IPS-11a (cell line): Measurements from ENCODE around the gene PLA2G6.

Experiments
- H3K4me3 ChIP-seq: one replicate; pipeline ENCODE4 v1.5.1; 2013; ENCODE audit warnings: low read depth, low read length, control low read depth

Gene PLA2G6

DNA sequence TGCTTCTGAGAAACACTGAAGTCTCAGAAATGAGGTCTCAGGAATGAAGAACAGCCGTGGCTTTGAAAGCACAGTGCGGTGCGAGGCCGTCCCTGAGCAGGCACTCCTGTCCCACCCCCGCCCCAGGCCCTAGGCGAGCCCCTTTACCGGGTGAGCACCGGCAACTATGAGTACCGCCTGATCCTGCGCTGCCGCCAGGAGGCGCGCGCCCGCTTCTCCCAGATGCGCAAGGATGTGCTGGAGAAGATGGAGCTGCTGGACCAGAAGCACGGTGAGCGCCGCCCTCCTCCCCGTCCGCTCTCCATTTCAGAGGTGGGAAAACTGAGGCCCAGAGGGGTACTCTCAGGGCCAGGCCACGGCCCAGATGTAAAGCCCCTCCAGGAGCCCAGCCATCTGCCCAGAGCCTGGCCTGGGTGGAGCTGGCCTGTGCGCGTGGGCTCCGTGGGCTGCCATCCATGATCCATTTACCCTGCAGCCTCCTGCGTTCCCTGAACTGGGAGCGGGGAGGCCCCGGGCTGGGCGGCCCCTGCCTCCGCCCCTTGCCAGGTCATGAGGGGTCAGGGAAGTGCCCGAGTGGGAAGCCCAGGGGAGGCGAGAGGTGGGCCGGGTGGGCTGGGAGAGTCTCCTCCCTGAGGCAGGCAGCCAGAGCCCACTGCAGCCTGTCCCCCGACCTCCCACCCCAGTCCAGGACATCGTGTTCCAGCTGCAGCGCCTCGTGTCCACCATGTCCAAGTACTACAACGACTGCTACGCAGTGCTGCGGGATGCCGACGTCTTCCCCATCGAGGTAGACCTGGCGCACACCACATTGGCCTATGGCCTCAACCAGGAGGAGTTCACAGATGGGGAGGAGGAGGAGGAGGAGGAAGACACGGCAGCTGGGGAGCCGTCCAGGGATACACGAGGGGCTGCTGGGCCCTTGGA, 107.2 kb downstream of the PLA2G6 start:
- no peak overlapping the region for H3K4me3 ChIP-seq

DNA sequence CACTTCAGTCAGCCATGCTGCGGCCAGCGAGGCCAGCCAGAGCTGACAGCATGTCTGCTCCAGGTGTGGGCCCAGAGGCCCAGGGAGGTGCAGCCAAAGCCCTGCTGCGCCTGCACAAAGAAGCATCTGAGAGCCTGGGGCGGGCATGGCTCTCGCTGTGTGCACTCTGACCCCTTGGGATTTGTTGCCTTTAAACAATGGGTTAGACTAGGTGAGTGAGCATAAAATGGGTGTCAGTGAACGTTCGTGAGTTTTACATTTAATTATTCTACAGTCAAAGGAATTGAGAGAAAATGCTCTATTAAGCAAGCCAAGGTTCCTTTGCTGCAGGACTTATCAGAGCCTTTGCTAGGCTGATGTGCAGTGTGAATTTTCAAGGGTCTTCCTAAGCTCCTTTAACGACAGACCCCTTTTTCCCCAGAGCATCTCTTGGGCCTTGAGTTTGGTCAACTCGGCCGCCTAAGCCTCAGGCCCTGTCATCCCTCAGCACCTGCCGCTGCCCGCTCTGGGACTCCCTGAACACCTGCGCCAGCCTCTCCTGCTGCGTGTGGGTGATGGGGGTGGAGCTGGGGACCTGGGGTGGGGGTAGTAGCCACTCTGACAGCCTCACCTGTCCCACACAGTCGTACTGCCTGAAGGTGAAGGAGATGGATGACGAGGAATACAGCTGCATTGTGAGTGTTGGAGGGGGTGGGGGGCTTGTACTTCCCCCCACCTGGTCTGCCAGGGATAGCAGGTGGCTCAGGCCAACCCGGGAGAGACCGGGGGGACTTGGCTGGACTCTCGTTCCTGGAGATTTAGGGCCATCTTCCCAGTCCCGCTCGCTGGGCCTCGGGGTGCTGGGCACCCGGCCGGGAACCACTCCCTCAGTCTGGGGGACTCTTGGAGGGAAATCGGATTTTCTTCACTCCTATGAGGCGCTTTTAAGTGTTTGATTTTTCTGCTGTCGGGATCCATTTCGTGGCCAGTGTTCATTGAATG, 108.2 kb downstream of the PLA2G6 start:
- H3K4me3 ChIP-seq, result no peak overlapping the region

DNA sequence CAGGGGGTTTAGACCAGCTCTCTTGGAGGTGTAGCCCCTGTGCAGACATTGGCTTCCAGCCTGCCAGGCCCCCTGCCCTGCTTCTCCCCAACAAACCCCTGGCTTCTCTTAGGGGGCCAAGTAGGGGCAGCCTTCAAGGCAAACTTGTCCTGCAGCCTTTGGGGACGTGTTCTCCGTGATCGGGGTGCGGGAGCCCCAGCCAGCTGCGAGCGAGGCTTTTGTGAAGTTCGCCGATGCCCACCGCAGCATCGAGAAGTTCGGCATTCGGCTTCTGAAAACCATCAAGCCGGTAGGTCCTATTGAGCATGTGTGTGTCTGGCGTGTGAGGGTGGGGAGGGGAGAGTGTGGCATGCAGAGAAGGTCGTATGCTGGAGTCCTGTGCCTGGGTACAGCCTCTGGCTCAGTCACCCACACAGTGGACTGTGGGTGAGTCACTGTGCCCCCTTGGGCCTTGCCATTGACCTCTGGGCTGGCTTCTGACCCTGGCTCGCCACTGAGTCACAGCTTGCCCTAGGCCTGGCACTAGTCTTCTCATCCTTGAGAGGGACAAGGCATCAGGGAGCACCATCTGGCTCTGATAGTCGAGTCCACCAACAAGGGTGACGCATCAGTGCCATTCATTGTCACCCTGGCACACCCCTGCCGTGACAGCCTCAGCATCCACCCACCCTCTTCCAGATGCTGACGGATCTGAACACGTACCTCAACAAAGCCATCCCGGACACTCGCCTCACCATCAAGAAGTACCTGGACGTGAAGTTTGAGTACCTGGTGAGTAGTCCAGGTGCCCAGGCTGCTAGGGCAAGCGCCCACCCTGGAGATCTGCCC, 109.1 kb downstream of the PLA2G6 start:
- no peak overlapping the region for H3K4me3 ChIP-seq

DNA sequence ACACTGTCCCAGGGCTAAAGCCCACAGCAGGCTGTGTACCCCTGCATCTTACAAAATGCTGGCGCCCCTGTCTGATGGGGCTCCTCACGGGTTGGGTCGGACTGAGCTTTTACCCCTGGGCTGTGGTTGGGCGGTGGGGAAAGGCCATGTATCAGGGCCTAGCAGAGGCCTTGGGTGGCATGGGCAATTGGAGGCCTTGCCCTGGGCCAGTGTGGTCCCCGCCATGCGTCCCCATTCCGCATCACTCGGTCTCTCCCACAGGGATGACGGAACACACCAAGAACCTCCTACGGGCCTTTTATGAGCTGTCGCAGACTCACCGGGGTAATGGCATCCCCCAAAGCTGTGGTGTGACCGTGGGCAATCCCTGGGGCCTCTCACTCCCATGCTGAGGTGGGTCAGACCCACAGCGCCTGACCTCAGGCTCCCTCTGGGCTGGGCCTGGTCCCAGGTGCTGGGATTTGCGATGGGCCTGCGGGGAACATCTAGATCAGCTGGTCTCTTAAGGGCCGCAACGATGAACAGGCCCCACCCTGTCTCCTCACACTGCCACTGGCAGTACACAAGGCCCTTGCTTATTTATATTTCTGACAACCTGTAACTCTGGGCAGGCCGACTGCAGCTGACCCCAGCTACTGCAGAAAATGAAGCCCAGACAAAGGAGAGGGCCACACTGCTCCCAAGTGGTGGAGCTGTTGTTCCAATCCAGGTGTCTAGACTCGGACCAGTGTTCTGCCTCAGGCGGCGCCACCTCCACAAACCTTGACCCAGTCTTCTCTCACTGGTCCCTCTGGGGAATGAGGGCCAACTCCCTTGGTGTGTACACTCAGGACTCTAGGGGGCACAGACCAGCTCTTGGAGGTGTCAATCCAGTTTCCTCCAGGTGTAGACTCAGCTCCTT, 110.0 kb downstream of the PLA2G6 start:
- H3K4me3 ChIP-seq, result no peak overlapping the region

DNA sequence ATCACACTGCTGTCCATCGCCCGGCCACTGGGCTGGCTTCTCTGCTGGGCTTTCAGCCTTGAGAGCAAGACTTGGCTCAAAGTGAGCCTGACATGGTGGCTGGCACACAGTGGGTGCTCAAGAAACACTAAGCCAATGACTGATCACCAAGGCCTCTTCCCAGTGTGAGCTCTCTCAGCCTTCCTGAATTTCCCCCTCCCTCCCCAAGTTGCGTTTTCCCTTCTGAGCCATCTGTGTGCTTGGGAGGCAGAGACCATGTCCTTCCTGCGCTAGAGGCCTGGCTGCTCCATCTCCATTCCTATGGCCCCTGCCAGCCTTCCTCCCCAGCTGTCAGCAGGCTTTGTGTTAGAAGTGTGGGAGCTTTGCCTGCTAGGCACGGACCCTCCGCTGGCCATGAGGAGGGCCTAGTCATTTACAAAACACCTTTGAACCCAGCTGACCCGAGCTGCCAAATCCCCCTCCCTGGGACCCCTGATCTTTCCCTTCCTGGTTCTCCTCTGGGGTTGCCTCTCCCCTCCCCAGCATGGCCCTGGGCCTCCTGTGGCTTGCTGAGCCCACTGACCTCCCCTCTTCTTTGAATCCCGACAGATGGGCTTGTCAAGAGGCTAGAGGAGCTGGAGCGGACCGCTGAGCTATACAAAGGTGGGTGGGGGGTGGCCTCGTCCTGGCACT, 111.2 kb downstream of the PLA2G6 start:
- H3K4me3 ChIP-seq, result no peak overlapping the region

DNA sequence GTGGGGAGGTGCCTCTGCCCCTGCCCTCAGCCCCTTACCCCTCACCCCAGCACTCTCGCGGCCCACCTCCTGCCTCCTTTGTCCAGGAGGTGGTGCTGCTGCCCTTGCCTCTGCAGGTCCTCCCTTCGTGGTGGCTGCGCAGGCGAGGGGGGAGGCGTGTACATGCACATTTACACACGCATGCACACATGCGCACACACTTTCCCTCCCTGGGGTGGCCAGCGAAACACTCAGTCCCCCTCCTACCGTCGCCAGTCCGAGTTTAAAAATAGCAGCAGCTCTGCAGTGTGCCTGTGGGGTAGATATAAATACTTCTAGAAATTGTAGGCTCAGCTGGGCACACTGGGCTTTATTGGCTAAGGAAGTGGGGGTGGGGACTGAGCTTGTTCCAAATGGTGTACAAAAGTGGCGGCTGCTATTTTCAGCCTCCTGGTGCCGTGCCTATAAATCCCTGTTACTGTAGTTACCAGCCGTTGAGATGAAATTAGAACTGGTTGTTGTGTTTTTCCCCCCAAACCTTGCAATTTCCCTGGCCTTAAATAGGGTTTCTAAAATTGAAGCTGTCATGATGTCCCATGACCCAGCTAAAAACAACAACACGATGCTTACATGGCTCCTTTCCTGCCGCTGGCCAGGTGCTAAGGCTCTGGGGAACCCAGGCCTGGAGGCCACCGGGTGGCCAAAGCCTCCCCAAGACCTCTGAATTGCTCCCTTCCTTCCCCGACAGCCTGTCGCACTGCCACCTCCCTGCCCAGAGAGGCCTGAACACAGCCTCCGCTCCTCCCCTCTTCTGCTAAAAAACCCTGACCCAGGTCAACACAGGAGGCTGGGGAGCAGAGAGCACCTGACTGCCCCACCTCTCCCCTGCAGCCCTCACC, 112.0 kb downstream of the PLA2G6 start:
- H3K4me3 ChIP-seq, result no peak overlapping the region

DNA sequence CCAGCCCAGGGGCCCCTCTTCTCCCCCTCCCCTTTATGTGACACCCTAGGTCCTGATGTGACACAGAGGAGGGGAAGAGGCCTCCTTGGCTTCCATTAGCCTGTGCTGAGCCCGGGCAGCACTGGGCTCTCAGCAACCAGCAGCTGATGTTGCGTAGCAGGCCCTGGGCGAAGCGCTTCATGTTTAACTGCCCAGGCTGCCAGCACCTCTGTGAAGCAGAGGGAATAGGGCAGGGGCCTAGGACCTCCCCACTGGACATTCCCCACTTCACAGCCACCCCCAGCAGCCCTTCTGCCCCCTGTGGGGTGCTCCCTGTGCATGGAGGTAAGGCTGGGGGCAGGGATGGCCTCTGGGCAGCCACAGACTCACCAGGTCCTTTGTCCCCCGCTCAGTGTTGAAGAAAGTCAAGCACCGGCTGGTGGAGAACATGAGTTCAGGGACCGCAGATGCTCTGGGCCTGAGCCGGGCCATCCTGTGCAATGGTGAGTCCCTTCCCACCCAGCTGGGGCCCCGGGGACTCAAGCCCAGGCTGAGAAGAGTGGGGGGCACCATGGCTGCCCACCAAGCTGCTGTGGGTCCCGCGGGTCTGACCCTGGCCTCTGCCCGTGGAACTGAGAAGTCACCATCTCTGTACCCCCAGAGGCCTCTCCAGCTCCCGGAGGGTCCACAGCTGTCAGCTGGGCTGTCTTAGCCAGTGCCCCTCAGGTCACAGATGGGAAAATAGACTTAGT, 112.8 kb downstream of the PLA2G6 start:
- no peak overlapping the region for H3K4me3 ChIP-seq

DNA sequence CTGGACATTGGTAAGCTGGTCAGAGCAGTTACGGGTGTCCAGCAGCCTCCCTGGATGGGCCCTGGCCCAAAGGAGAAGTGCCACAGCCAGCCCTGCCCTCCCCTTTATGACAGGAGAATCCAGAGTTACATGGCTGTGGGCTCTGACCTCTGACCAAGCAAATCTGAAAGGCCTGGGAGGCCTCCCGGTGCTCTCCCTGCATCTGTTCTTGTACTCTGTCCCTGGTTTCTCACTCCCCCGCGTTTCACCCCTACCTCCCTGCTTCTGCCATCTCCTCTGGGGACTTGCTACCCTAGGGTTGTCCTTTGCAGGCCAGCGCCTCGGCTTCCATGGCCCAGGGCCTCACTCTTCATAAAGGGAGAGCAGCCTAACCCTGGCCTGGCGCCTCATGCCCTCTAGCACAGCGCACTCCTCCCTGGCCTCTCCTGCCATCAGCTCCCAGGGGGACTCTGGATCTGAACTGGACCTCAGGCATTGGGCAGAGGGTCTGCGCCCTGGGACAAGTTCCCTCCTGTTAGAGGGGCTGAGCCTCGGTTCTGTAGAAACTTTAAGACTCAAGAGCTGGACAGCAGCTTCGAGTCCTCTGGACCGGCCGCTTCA, 113.8 kb downstream of the PLA2G6 start:
- H3K4me3 ChIP-seq, result no peak overlapping the region

DNA sequence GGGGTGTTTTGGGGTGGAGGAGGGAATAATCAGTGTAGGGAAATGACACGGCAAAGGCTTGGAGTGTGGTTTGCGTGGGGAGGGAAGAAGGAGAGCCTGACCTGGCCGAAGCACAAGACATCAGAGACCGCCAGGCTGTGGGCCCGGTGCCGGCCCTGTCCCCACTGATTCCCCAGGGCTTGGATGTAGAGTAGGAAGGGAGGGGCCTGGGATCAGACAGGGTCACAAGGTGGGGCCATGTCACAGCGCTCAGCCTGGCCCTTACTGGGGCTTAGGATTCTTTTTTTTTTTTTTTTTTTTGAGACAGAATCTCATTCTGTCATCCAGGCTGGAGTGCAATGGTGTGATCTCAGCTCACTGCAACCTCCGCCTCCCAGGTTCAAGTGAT, 114.6 kb downstream of the PLA2G6 start:
- no peak overlapping the region for H3K4me3 ChIP-seq

DNA sequence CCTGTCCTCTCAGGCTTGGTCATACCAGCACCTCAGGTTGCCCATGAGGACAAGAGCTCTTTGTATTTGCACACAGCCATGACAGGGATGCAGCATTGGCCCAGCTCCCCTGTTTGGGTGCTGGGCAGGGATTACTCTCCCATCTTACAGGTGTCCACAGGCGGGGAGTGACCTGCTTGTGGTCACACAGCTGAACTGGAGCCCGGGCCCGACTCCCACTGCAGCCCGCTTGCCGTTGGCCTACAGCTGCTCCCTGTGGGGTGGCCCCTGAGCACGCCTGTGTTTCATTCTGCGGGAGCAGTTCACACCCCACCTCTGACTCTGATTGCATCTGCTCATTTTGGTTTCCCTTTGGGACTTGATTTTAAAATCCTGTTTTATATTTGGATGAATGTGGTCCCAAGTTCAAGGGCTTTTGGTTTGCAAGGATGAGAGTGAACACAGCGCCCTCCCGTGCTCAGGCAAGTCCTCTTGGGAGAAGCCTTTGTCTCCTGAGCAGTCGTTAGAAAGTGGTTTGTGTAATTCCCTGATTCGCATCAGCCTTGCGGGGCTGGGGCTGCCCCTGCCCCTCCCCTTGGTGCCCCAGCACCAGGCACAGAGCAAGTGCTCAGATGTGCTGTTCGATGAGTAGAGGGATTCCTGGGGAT, 115.1 kb downstream of the PLA2G6 start:
- H3K4me3 ChIP-seq, result no peak overlapping the region

DNA sequence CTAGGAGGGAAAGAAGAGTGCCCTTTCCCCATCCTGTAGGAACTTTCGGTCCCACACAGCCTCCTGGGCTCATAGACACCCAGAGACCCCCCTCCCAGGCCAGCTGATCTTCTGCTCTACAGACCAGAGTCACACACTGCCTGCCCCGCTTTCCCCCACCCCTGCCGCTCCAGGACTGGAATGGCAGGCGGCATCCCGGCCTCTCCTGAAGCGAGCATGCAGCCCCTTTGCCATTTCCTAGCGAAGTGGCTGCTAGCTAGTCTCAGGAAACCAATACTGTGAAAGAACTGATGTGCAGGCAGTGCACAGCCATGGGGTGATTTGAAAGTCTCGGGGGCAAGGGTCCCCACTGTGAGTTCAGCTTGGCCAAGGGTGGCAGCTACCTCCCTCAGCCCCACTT, 116.1 kb downstream of the PLA2G6 start:
- H3K4me3 ChIP-seq, result no peak overlapping the region

DNA sequence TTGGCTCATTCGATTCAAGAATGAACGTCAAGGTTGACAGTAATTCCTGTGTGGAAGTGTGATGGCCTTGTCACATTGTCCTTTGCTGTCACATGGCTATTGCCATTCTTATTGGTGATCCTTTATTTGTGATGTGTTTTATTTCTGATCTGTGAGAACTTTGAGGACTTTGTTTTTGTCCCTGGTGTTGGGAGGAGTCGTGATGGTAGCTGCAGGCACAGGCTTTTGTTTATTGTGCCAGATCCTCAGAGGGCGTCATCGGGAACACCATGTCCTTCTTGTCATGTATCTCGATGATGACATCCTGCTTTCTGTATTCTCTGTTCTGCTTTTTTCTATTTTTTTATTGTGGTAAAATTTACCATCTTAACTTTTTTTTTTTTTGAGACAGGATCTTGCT, 118.8 kb downstream of the PLA2G6 start:
- no peak overlapping the region for H3K4me3 ChIP-seq
